SK-N-SH (cell line): ENCODE measurements around the gene SLC35E2B. TPM values are rescaled to one million over a fixed set of nuclear protein-coding genes. Genes with fewer than 3 reads are reported as not detected.

Experiments
- CTCF ChIA-PET: fragments of 300-600, 350-600 bp; formaldehyde crosslinking; extraction: SDS; loops from one replicate; lab custom pipeline; 2021; lab: Yijun Ruan, JAX
- POLR2A ChIA-PET: fragments of 350-600 bp; sonication (Branson Sonifier 250); formaldehyde crosslinking; extraction: SDS; loops from one replicate; lab custom pipeline; 2020; ENCODE audit warnings: antibody characterized with exemption, inconsistent platforms; lab: Yijun Ruan, JAX
- DNase-seq: peaks from one replicate; pipeline ENCODE4 v3.0.0; 2012
- H2AFZ ChIP-seq: fragments of 200-600 bp; sonication (generic); 2 replicates; pipeline ENCODE4 v1.8.1; 2016; ENCODE audit warnings: antibody characterized with exemption, mild to moderate bottlenecking, low read depth
- H3F3A ChIP-seq: fragments of 200-600 bp; sonication (generic); replicated peaks from 2 replicates; pipeline ENCODE3; 2016; ENCODE audit warnings: antibody characterized with exemption, mild to moderate bottlenecking; ENCODE audit not compliant: insufficient read depth
- H3K27ac ChIP-seq, 2 experiments: fragments of 200-500 bp in 1 of 2; fragments of 200-600 bp in 1 of 2; sonication (Bioruptor generic) in 1 of 2; sonication (generic), shearing (Covaris generic) in 1 of 2; 2 replicates each; pipeline versions ENCODE4 v1.5.1 to v1.6.1; 2014 to 2016; ENCODE audit warnings: low read depth in 2 of 2, inconsistent platforms in 1 of 2, low read length in 1 of 2, mild to moderate bottlenecking in 1 of 2, mixed read lengths in 1 of 2
- H3K27me3 ChIP-seq: fragments of 200-600 bp; sonication (generic), shearing (Covaris generic); 2 replicates; pipeline ENCODE4 v1.6.1; 2016; ENCODE audit warnings: mixed run types; ENCODE audit not compliant: insufficient read depth
- H3K36me3 ChIP-seq, 2 experiments: fragments of 200-500 bp in 1 of 2; fragments of 200-600 bp in 1 of 2; sonication (Bioruptor generic) in 1 of 2; sonication (generic) in 1 of 2; replicated peaks in 1 of 2; 2 replicates each; pipeline versions ENCODE3 to v1.5.1; 2014 to 2016; ENCODE audit warnings: low read length in 1 of 2, mild to moderate bottlenecking in 1 of 2; ENCODE audit not compliant: insufficient read depth in 2 of 2, control insufficient read depth in 1 of 2
- H3K4me1 ChIP-seq, 2 experiments: fragments of 200-500 bp in 1 of 2; fragments of 200-600 bp in 1 of 2; sonication (Bioruptor generic) in 1 of 2; sonication (generic), shearing (Covaris generic) in 1 of 2; 2 replicates each; pipeline versions ENCODE4 v1.5.1 to v1.6.1; 2014 to 2016; ENCODE audit warnings: low read depth in 1 of 2, low read length in 1 of 2, mixed run types in 1 of 2; ENCODE audit not compliant: insufficient read depth in 2 of 2, control insufficient read depth in 1 of 2
- H3K4me2 ChIP-seq: fragments of 200-600 bp; sonication (generic), shearing (Covaris generic); 2 replicates; pipeline ENCODE4 v1.6.1; 2017; ENCODE audit warnings: mixed run types
- H3K4me3 ChIP-seq, 2 experiments: fragments of 200-500 bp in 1 of 2; fragments of 200-600 bp in 1 of 2; sonication (Bioruptor generic) in 1 of 2; sonication (generic), shearing (Covaris generic) in 1 of 2; 2 replicates each; pipeline versions ENCODE4 v1.5.1 to v1.8.1; 2014 to 2016; ENCODE audit warnings: low read depth in 2 of 2, inconsistent platforms in 1 of 2, low read length in 1 of 2, mild to moderate bottlenecking in 1 of 2, mixed read lengths in 1 of 2, moderate library complexity in 1 of 2
- H3K79me2 ChIP-seq: fragments of 200-600 bp; sonication (generic); 2 replicates; pipeline ENCODE4 v1.8.1; 2017; ENCODE audit warnings: mild to moderate bottlenecking; ENCODE audit not compliant: insufficient read depth
- H3K9ac ChIP-seq: fragments of 200-600 bp; sonication (generic); 2 replicates; pipeline ENCODE4 v1.6.1; 2017; ENCODE audit warnings: mixed run types
- H3K9me2 ChIP-seq: fragments of 200-600 bp; sonication (generic); 2 replicates; pipeline ENCODE4 v1.6.1; 2017; ENCODE audit warnings: mixed run types
- H3K9me3 ChIP-seq: fragments of 200-600 bp; sonication (generic); 2 replicates; pipeline ENCODE4 v1.6.1; 2017; ENCODE audit warnings: mixed run types, mild to moderate bottlenecking, moderate library complexity
- H4K20me1 ChIP-seq: fragments of 200-600 bp; sonication (generic); 2 replicates; pipeline ENCODE4 v1.6.1; 2017; ENCODE audit warnings: mild to moderate bottlenecking, mixed run types; ENCODE audit not compliant: insufficient read depth
- CHD2 ChIP-seq: fragments of 150-350 bp; IDR thresholded peaks from 2 replicates; pipeline ENCODE4 v1.6.1; 2018; ENCODE audit warnings: low read length; ENCODE audit not compliant: partially characterized antibody
- CTCF ChIP-seq: fragments of 200-600 bp; sonication (generic); IDR thresholded peaks from 2 replicates; pipeline ENCODE4 v1.6.1; 2017; ENCODE audit warnings: antibody characterized with exemption, mild to moderate bottlenecking, moderate library complexity
- FOSL2 ChIP-seq: IDR thresholded peaks from 2 replicates; pipeline ENCODE4 v1.4.0; 2012; ENCODE audit warnings: low read depth, mild to moderate bottlenecking, moderate library complexity, borderline replicate concordance
- RAD21 ChIP-seq: IDR thresholded peaks from 2 replicates; pipeline ENCODE4 v1.6.1; 2012; ENCODE audit warnings: mild to moderate bottlenecking, low read length
- REST ChIP-seq: IDR thresholded peaks from 2 replicates; pipeline ENCODE4 v1.6.1; 2012; ENCODE audit warnings: mild to moderate bottlenecking, low read depth, low read length, moderate library complexity
- SMC3 ChIP-seq: IDR thresholded peaks from 2 replicates; pipeline ENCODE4 v1.6.1; 2012; ENCODE audit warnings: low read depth, low read length, improper control_type of control experiment
- USF2 ChIP-seq: fragments of 150-350 bp; IDR thresholded peaks from 2 replicates; pipeline ENCODE4 v1.6.1; 2017; ENCODE audit warnings: antibody characterized with exemption, low read length, low read depth, borderline replicate concordance
- whole genome bisulfite sequencing: methylation state at CpG from one replicate; pipeline ENCODE4 v1.1.6; 2017; ENCODE audit warnings: low lambda C conversion rate; 5-methylcytosine and 5-hydroxymethylcytosine counted together
- polyA plus RNA-seq, 3 experiments: library from polyadenylated mRNA; depleted of rRNA; stranded (reverse); fragments of >200 nt; gene quantifications; 2 replicates each; pipeline ENCODE4 v1.2.3, GENCODE V29; 2012

SLC35E2B gene
- polyA plus RNA-seq, 1 of the 3 experiments (the other 2 are of a cell fraction): 20.5 TPM

GRCh38 chr1:1620433-1621139, 72.0 kb downstream of the SLC35E2B start (continued):
- no peak for TF ChIP-seq REST
- no peak for TF ChIP-seq SMC3
- TF ChIP-seq USF2: no peak
- no peak for TF ChIP-seq CHD2

- CTCF ChIA-PET: interaction anchor here (1.3 to 1.5 kb wide), 2 partner anchors 10 to 65 kb away, joined by 3 to 4 read pairs; no protein-coding TSS in a partner anchor
- Histone ChIP-seq H3K9me2 (no peaks in the 10 kb centered on the region), H3K79me2 (peaks cover 31% of the 10 kb centered on the region), H3K4me3 (no peak overlapping the region), H2AFZ (no peak overlapping the region), H3K4me1 (peaks cover 0 to 9% of the 10 kb centered on the region in 2 experiments; a peak in 1 of 4 replicates), H3K27me3 (no peaks in the 10 kb centered on the region), H3F3A (no peaks in the 10 kb centered on the region), H3K27ac (no peak overlapping the region), H4K20me1 (peaks cover under 1% of the 10 kb centered on the region; the same call in 1 of the 2 replicates), H3K9ac (no peak overlapping the region), H3K4me2 (no peak overlapping the region), H3K36me3 (peaks cover 5 to 7% of the 10 kb centered on the region in 2 experiments), H3K9me3 (no peaks in the 10 kb centered on the region)
- DNase-seq: peak; percentile 59
- no CpG with 5 or more reads among the region's 14 CpGs for WGBS
- no peak for TF ChIP-seq FOSL2
- peak; percentile 35; the same call in 1 of the 2 replicates for TF ChIP-seq CTCF
- 0 out of 2 replicates have a peak, but pooled peaks have one; percentile 19 for TF ChIP-seq RAD21
- POLR2A ChIA-PET: no interaction called here
These were observed 72.7 kb downstream of the SLC35E2B start for GRCh38 chr1:1619917-1620361.
